ENCODE measurements around the gene AIFM3.

- TF ChIP-seq CTCF (IDR thresholded peaks at IDR 0.05 in 8 of 11, conservative IDR thresholded peaks at IDR 0.05 in 3 of 11): no peak
- TF ChIP-seq POLR2AphosphoS5 (IDR thresholded peaks at IDR 0.05): no peak
- no peak for TF ChIP-seq POLR2A (IDR thresholded peaks at IDR 0.05)
These were observed 16.2 kb downstream of the AIFM3 start for GRCh38 chr22:20983081-20983771.

Measured in spleen (tissue), 7 donors.